Daoy (cell line): Measurements from ENCODE around the gene EED. TPM values are rescaled to one million over a fixed set of nuclear protein-coding genes. Genes with fewer than 3 reads are reported as not detected.
"Not testable (repeated sequence)": the region's sequence is repeated elsewhere in the genome, so short reads cannot be mapped to it uniquely, and the experiment has no call there.

Experiments
- DNase-seq: peaks from one replicate; pipeline ENCODE4 v3.0.0-alpha.2; 2015; ENCODE audit warnings: low read depth
- total RNA-seq: library from RNA; depleted of rRNA; stranded (reverse); fragments of >200 nt; shearing (Covaris generic); gene quantifications from 2 replicates; pipeline ENCODE4 v1.2.3, GENCODE V29; 2014; rRNA removed

The EED gene
- total RNA-seq, 1 experiment from 2014 or later, result 33.1 TPM

DNA sequence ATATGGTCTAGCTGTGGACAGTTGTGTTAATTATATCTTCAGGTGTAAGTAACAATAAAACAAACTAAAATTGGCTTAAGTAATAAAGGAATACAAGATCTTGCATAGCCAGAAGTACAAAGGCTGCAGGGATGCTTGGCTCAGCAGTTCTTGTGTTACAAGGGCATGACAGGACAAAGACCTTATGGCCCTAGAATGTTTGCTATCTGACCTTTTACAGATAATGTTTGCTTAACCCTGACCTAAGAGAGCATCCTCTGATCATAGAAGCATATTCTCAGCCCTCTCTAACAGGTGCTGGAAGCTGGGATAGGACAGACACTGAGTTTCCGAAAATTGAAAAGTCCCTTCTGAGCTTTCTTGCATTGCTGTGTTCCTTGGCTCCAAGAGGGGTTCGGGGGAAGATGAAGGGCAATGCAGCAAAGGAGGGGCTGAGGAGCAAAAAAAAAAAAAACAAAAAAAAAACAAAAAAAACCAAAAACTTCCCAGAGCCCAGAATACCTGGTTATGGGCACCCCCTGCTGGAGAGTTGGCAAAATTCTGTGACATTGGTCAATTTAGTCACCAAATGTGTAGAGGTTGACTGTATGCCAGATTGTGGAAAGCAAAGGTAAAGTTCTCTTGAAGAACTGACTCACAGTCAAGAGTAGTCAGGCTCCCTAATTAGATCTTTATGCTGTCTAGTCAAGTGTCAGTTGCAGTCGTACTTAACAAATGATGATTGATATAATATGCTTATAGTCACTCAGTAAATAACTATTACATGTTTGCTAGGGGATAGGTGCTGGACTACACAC lies 47.1 kb downstream of the EED start:
- peak; percentile 58 for DNase-seq

DNA sequence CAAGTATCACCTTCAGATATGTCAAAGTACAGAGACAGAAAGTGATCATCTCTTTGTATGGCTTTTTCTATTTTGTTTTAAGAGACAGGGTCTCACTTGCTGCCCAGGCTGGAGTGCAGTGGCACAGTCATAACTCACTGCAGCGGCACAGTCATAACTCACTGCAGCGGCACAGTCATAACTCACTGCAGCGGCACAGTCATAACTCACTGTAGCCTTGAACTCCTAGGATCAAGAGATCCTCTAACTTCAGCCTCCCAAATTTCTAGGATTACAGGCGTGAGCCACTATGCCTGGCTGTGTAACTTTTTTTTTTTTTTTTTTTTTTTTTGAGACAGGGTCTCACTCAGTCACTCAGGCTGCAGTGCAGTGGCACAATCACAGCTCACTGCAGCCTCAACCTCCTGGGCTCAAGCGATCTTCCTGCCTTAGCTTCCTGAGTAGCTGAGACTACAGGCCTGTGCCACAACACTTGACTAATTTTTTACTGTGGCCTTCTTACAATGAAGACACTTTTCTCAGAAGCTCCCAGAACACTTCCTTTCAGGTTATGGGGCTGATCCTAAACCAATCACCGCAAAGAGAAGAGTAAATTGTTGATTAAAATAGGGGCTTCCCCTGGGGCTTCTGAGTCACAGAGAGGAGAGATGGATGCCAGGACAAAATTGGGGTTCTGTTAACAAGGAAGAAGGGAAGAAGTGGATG lies 48.5 kb downstream of the EED start:
- DNase-seq, result no peak

DNA sequence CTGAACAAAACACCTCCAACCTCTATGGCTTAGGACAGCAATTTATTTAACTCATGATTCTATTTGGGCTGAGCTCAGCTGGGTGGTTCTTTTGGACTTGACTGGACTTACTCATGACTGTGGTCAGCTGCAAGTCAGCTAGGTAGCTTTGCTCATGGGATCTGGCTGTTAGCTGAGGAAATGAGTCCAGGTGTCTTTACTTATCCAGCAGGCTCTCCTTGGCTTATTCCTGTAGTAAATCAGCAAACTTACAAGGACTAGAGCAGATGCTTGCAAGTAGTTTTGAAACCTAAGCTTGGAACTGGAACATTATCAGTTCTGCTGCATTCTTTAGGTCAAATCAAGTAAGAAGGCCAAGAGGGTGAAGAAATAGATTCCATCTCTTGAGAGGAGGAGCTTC lies 49.5 kb downstream of the EED start:
- no peak for DNase-seq

DNA sequence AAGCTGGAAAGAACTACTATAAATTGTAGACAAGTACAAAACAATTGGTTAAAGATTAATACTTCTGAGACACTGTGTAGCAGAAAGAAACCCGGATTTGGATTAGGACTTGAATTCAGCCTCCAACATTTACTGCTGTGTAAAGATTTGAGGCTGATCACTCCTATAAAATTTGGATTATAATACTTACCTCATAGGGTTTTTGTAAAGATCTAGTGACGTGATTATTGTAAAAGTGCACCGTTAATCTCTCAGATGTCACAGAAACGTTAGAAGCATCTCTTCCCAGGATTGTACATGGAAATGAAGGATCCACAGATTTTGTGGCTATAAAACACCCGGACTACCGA lies 57.2 kb downstream of the EED start:
- no peak for DNase-seq

DNA sequence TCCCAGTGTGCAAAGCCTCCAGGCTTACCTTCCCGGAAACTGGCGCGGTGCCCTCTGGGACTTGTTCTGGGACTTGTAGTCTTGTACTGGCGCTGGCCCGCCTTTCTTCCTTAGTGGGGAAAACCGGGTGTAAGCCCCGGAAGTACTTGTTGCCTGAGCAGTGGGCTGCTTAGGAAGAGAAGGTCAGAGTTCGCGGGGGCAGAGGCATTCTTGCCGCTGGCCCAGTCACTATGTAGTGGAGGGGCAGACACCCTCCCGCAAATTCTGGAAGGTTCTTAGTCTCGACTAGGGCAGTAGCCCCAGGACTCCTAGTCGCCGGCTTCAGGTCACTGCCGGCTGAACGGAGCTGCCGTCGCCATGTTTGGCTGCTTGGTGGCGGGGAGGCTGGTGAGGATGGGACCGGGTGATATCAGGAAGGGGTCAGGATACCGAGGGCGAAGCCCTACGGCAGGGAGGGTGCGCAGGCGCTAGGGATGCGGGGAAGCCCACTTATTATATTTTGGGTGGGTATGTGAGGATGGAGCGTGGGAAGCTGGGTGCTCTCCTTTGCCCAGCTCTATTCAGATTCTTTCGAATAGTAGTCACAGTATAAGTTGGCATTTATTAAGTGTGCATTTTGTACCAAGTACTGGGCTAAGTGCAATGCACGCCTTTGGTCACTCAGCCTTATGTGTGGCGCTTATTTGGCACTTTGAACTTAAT lies 57.7 kb downstream of the EED start, which contains the start of gene HIKESHI:
HIKESHI (plus strand) TSS at position 149 of the 702 bp plus-strand sequence; CDS start at position 358, 209 bp downstream.
- DNase-seq, result peak; percentile 97

DNA sequence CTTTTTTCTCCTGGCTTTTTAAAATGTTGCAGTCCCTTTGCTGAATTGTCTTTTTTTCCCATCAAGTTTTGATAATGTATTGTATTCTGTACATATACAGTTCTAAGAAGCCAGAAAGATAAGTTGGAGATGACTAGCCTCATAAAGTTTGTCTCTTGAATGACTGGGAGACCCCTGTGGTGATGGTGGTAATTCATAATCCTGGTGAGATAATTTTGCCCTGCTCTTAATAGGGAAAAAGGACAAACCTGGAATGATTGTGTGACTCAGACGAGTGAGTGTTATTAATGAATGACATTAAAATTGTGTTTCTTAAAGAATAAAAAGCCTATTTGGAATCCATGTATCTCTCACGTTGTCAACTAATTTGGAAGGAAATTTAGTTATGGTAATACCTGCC lies 58.7 kb downstream of the EED start:
- peak; percentile 35 for DNase-seq

DNA sequence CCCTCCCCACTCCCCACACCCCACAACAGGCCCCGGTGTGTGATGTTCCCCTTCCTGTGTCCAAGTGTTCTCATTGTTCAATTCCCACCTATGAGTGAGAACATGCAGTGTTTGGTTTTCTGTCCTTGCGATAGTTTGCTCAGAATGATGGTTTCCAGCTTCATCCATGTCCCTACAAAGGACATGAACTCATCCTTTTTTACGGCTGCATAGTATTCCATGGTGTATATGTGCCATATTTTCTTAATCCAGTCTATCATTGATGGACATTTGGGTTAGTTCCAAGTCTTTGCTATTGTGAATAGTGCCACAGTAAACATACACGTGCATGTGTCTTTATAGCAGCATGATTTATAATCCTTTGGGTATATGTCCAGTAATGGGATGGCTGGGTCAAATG lies 64.2 kb downstream of the EED start:
- DNase-seq, result not testable (repeated sequence)

DNA sequence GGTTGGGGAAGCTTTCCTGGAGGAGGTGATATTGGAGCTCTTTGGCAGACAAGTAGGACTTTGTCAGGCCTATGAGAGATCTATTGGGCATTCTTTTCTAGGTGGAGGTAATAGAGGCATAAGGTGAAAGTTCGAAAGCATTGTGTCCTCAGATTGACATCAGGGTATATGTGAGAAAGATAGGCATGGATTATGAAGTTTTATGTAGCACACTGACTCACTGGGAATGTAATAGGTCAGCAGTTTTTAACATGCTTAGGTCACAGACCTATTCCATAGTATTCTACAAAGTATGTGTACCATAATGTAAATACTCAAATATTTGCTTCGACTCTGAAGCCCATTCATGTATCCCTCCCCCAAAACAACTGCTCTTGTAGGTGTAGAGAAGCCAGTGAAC lies 69.2 kb downstream of the EED start:
- no peak for DNase-seq

DNA sequence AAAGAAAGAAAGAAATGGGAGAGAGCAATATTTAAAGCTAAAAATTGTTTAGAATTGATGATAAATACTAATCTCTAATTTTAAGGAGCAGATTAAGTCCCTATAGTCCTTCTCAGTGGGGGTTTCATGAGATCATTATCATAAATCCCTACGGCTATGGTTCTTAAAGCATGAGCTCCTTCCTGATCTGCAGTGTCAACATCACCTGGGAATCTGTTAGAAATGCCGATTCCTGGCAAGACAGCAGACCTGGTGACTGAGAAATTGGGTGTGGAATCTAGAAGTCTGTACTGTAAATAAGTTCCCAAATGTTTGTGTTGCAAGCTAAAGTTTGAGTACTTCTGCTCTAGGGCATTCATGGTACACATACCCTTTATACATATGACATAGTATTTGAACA lies 70.1 kb downstream of the EED start:
- DNase-seq, result no peak

Other genes starting within 250 kb of the EED start
- gene PICALM, start 175.7 kb upstream of the EED start, total RNA-seq, result 147 and 151 TPM in 2 replicates
- gene HIKESHI, start 57.5 kb downstream of the EED start, total RNA-seq, result 69.9 and 70.3 TPM in 2 replicates
- 0.29 and 0.39 TPM in 2 replicates for gene CCDC81, start 130.1 kb downstream of the EED start, total RNA-seq